Ovary (tissue), 9 donors: Measurements from ENCODE around the gene SNX9. TPM values are rescaled to one million over a fixed set of nuclear protein-coding genes. Genes with fewer than 3 reads are reported as not detected.

Experiments
- DNase-seq, 5 donors: peaks; one replicate each; pipeline ENCODE4 v3.0.0-alpha.2; 2019 to 2020
- H3K27ac ChIP-seq, 2 donors: fragments of 200-600 bp; one replicate each; pipeline versions ENCODE4 v1.5.1 to v1.8.0; 2019 to 2022
- H3K27me3 ChIP-seq: fragments of 200-600 bp; one replicate; pipeline ENCODE4 v1.8.0; 2022
- H3K36me3 ChIP-seq: fragments of 200-600 bp; sonication (generic); one replicate; pipeline ENCODE4 v1.5.1; 2019
- H3K4me1 ChIP-seq: one replicate; pipeline ENCODE4 v1.8.1; 2013; ENCODE audit warnings: mild to moderate bottlenecking, moderate library complexity; ENCODE audit not compliant: insufficient read depth
- H3K4me3 ChIP-seq: fragments of 200-600 bp; sonication (generic); one replicate; pipeline ENCODE4 v1.5.1; 2017
- H3K9me3 ChIP-seq, 2 donors: fragments of 200-600 bp in 1 of 2; sonication (generic) in 1 of 2; one replicate each; pipeline versions ENCODE4 v1.5.1 to v1.8.1; 2013 to 2019; ENCODE audit warnings: mild to moderate bottlenecking in 1 of 2, moderate library complexity in 1 of 2
- CTCF ChIP-seq, 3 donors: fragments of 450-650 bp in 2 of 3; fragments of 200-600 bp in 1 of 3; IDR thresholded peaks; one replicate each; pipeline versions ENCODE4 v1.5.1 to v1.8.0; 2016 to 2022; ENCODE audit warnings: antibody characterized with exemption in 3 of 3, mild to moderate bottlenecking in 1 of 3
- EP300 ChIP-seq: sonication (generic); formaldehyde crosslinking; IDR thresholded peaks from one replicate; pipeline ENCODE4 v1.6.1; 2017; ENCODE audit warnings: antibody characterized with exemption
- POLR2A ChIP-seq: fragments of 450-650 bp; IDR thresholded peaks from one replicate; pipeline ENCODE4 v1.6.1; 2017; ENCODE audit warnings: antibody characterized with exemption, mild to moderate bottlenecking, moderate library complexity
- WGBS, 3 donors: extraction: QIAGEN DNeasy Blood & Tissue Kit in 1 of 3; methylation state at CpG; one replicate each; pipeline versions ENCODE4 v1.1.5 to v1.1.7; 2013 to 2017; 5-methylcytosine and 5-hydroxymethylcytosine counted together
- intact Hi-C, 4 donors: fragments of 100-400 bp; cut with DNase I; formaldehyde crosslinking; loops; one replicate each; pipeline versions ENCODE4 v1.11.0 to v1.15.1; 2022 to 2023
- polyA plus RNA-seq, 2 donors: library from polyadenylated mRNA; stranded (reverse); fragments of 200-250 nt in 1 of 2; fragments of 350-450 nt in 1 of 2; fragmentation: Illumina TruSeq in 1 of 2; extraction: RNeasy Lipid Tissue Mini Kit (QIAGEN cat#74804) in 1 of 2; gene quantifications; one replicate each; pipeline ENCODE4 v1.2.3, GENCODE V29; 2013 to 2014
- total RNA-seq, 7 donors: library from RNA; depleted of rRNA in 2 of 7; stranded (reverse); fragments of >200 nt in 2 of 7; fragmentation: NEBNext Ultra II Directional in 3 of 7; extraction: Animal tissue kit (Norgen Biotek cat#: 25700) in 3 of 7; gene quantifications; one replicate each; pipeline versions ENCODE4 v1.1.0 to v1.2.4, GENCODE V29; 2016 to 2023
- donor health status: DM: no; HTN: no; CAD: no; lungs with moderate emphysema.
- donor health status: DM: no; HTN: no; CAD: no.
- donor health status: Bipolar disorder and iron deficiency.
- donor health status: DM: yes; HTN: yes; CAD: no.
- donor health status: DM: no; HTN: no; CAD: no.
- donor health status: DM: yes; HTN: yes; CAD: no.

SNX9 gene
- total and polyA plus RNA-seq, 9 donors: 31.2 to 48.0 (median 38.7) TPM

- Histone ChIP-seq H3K9me3 (no peaks in the 10 kb centered on the region), H3K27ac (no peak overlapping the region), H3K36me3 (no peaks in the 10 kb centered on the region), H3K4me3 (no peak overlapping the region), H3K4me1 (peaks cover 12% of the 10 kb centered on the region), H3K27me3 (no peaks in the 10 kb centered on the region)
- intact Hi-C loops: no loop called here
- WGBS, 3 donors: 90 to 91% (median 90%) methylated on average over 3 of the region's 3 CpGs
- DNase-seq: no peak
- no peak for TF ChIP-seq CTCF (IDR thresholded peaks at IDR 0.05)
- no peak for TF ChIP-seq EP300
- no peak for TF ChIP-seq POLR2A
Measured at GRCh38 chr6:157832250-157832967, 9.4 kb downstream of the SNX9 start.

GRCh38 chr6:157834549-157834948, 11.5 kb downstream of the SNX9 start:
- 88 to 95% (median 91%) methylated on average over 6 of the region's 6 CpGs for WGBS, 3 donors
- Histone ChIP-seq H3K36me3 (no peaks in the 10 kb centered on the region), H3K27me3 (no peaks in the 10 kb centered on the region), H3K4me3 (no peak overlapping the region), H3K27ac (no peak overlapping the region), H3K4me1 (peaks cover 11% of the 10 kb centered on the region), H3K9me3 (no peaks in the 10 kb centered on the region)
- no peak for DNase-seq
- TF ChIP-seq CTCF (IDR thresholded peaks at IDR 0.05): no peak
- TF ChIP-seq POLR2A: no peak
- no peak for TF ChIP-seq EP300
- intact Hi-C loops: no loop called here

- no peak for TF ChIP-seq EP300
- TF ChIP-seq POLR2A: no peak
- TF ChIP-seq CTCF (IDR thresholded peaks at IDR 0.05): no peak
- H3K4me1 ChIP-seq: peaks cover 12% of the 10 kb centered on the region
- DNase-seq: no peak
- 87 to 89% (median 87%) methylated on average over 5 of the region's 5 CpGs for WGBS, 3 donors
- H3K4me3 ChIP-seq: no peak overlapping the region
- no peaks in the 10 kb centered on the region for H3K9me3 ChIP-seq
- H3K36me3 ChIP-seq: no peaks in the 10 kb centered on the region
- intact Hi-C loops: no loop called here
- H3K27me3 ChIP-seq: no peaks in the 10 kb centered on the region
- no peak overlapping the region for H3K27ac ChIP-seq
Measured at GRCh38 chr6:157838718-157839430, 15.8 kb downstream of the SNX9 start.

- 79 to 96% (median 95%) methylated on average over 5 of the region's 5 CpGs for WGBS, 3 donors
- Histone ChIP-seq H3K27ac (no peak overlapping the region), H3K4me3 (no peak overlapping the region), H3K9me3 (no peaks in the 10 kb centered on the region), H3K36me3 (no peaks in the 10 kb centered on the region), H3K4me1 (peaks cover 11% of the 10 kb centered on the region), H3K27me3 (no peaks in the 10 kb centered on the region)
- no peak for DNase-seq
- intact Hi-C loops: no loop called here
- no peak for TF ChIP-seq EP300
- no peak for TF ChIP-seq POLR2A
- TF ChIP-seq CTCF (IDR thresholded peaks at IDR 0.05): no peak
Measured at GRCh38 chr6:157839606-157840005, 16.6 kb downstream of the SNX9 start.
